HG02981 (cell line): Measurements from ENCODE around the gene TANC1.
A peak's percentile ranks its signal among the peaks of the same experiment; 100 is the strongest.

Source experiments
- ATAC-seq: cut with Tn5 transposase; IDR thresholded peaks from one replicate; pipeline ENCODE4 v1.9.1; 2021; ENCODE audit warnings: mild to moderate bottlenecking, moderate library complexity; ENCODE audit not compliant: unreplicated experiment

Gene TANC1

GRCh38 chr2:159243529-159243928, 275.1 kb downstream of the TANC1 start:
- no peak for ATAC-seq

- ATAC-seq = no peak
Observed at GRCh38 chr2:159246325-159246988, 278.0 kb downstream of the TANC1 start.

GRCh38 chr2:159249990-159250715, 281.7 kb downstream of the TANC1 start:
- peak; percentile 55 for ATAC-seq

GRCh38 chr2:159251296-159252173, 283.1 kb downstream of the TANC1 start:
- ATAC-seq = no peak

- ATAC-seq = no peak
Observed at GRCh38 chr2:159252905-159253304, 284.5 kb downstream of the TANC1 start.

- ATAC-seq = no peak
Observed at GRCh38 chr2:159256159-159256558, 287.7 kb downstream of the TANC1 start.

GRCh38 chr2:159262226-159262625, 293.8 kb downstream of the TANC1 start:
- no peak for ATAC-seq

- no peak for ATAC-seq
Observed at GRCh38 chr2:159262904-159263303, 294.5 kb downstream of the TANC1 start.

- ATAC-seq = no peak
Observed at GRCh38 chr2:159265171-159265576, 296.7 kb downstream of the TANC1 start.

GRCh38 chr2:159266554-159266953, 298.1 kb downstream of the TANC1 start:
- ATAC-seq = peak; percentile 74

- no peak for ATAC-seq
Observed at GRCh38 chr2:159267921-159268320, 299.5 kb downstream of the TANC1 start.

GRCh38 chr2:159270744-159271379, 302.4 kb downstream of the TANC1 start:
- ATAC-seq = no peak

- ATAC-seq = no peak
Observed at GRCh38 chr2:159272156-159272555, 303.7 kb downstream of the TANC1 start.

- no peak for ATAC-seq
Observed at GRCh38 chr2:159275111-159275510, 306.7 kb downstream of the TANC1 start.

- no peak for ATAC-seq
Observed at GRCh38 chr2:159279700-159280099, 311.3 kb downstream of the TANC1 start.

- no peak for ATAC-seq
Observed at GRCh38 chr2:159281002-159281401, 312.6 kb downstream of the TANC1 start.
